Esophagus (tissue), 2 donors: ENCODE measurements around the gene USP43. TPM values are rescaled to one million over a fixed set of nuclear protein-coding genes. Genes with fewer than 3 reads are reported as not detected.
A peak's percentile ranks its signal among the peaks of the same experiment; 100 is the strongest.
"Not testable (repeated sequence)": the region's sequence is repeated elsewhere in the genome, so short reads cannot be mapped to it uniquely, and the experiment has no call there.

Experiments
- H3K27ac ChIP-seq, 2 donors: one replicate each; pipeline ENCODE4 v1.5.1; 2013; ENCODE audit warnings: low read depth in 2 of 2, mild to moderate bottlenecking in 2 of 2, inconsistent platforms in 1 of 2, low read length in 1 of 2, moderate library complexity in 1 of 2
- H3K27me3 ChIP-seq, 2 donors: one replicate each; pipeline ENCODE4 v1.6.1; 2013; ENCODE audit warnings: low read length in 2 of 2, control low read depth in 1 of 2, mild to moderate bottlenecking in 1 of 2; ENCODE audit not compliant: insufficient read depth in 2 of 2, control insufficient read depth in 1 of 2
- H3K36me3 ChIP-seq, 2 donors: one replicate each; pipeline ENCODE4 v1.6.1; 2013; ENCODE audit warnings: low read length in 1 of 2; ENCODE audit not compliant: control insufficient read depth in 2 of 2, insufficient read depth in 2 of 2
- H3K4me1 ChIP-seq, 2 donors: one replicate each; pipeline ENCODE4 v1.6.1; 2013; ENCODE audit warnings: low read length in 1 of 2; ENCODE audit not compliant: control insufficient read depth in 2 of 2, insufficient read depth in 2 of 2
- H3K4me3 ChIP-seq, 2 donors: one replicate each; pipeline ENCODE4 v1.5.1; 2013; ENCODE audit warnings: low read length in 2 of 2, mild to moderate bottlenecking in 2 of 2, low read depth in 1 of 2, moderate library complexity in 1 of 2
- H3K9me3 ChIP-seq, 2 donors: one replicate each; pipeline ENCODE4 v1.6.1; 2013; ENCODE audit warnings: mild to moderate bottlenecking in 2 of 2, low read depth in 1 of 2, low read length in 1 of 2, moderate library complexity in 1 of 2; ENCODE audit not compliant: control insufficient read depth in 2 of 2, insufficient read depth in 1 of 2
- WGBS, 2 donors: extraction: QIAGEN DNeasy Blood & Tissue Kit; methylation state at CpG; one replicate each; pipeline ENCODE4 v1.1.7; 2013; 5-methylcytosine and 5-hydroxymethylcytosine counted together
- polyA plus RNA-seq, 2 donors: library from polyadenylated mRNA; stranded (reverse); fragments of 200-250 nt; gene quantifications; one replicate each; pipeline ENCODE4 v1.2.3, GENCODE V29; 2013
- donor health status: healthy with polysubstance abuse.
- donor health status: Bipolar disorder and iron deficiency.

Gene USP43, protein sequence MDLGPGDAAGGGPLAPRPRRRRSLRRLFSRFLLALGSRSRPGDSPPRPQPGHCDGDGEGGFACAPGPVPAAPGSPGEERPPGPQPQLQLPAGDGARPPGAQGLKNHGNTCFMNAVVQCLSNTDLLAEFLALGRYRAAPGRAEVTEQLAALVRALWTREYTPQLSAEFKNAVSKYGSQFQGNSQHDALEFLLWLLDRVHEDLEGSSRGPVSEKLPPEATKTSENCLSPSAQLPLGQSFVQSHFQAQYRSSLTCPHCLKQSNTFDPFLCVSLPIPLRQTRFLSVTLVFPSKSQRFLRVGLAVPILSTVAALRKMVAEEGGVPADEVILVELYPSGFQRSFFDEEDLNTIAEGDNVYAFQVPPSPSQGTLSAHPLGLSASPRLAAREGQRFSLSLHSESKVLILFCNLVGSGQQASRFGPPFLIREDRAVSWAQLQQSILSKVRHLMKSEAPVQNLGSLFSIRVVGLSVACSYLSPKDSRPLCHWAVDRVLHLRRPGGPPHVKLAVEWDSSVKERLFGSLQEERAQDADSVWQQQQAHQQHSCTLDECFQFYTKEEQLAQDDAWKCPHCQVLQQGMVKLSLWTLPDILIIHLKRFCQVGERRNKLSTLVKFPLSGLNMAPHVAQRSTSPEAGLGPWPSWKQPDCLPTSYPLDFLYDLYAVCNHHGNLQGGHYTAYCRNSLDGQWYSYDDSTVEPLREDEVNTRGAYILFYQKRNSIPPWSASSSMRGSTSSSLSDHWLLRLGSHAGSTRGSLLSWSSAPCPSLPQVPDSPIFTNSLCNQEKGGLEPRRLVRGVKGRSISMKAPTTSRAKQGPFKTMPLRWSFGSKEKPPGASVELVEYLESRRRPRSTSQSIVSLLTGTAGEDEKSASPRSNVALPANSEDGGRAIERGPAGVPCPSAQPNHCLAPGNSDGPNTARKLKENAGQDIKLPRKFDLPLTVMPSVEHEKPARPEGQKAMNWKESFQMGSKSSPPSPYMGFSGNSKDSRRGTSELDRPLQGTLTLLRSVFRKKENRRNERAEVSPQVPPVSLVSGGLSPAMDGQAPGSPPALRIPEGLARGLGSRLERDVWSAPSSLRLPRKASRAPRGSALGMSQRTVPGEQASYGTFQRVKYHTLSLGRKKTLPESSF
- 1 to 10 TPM; 5.7 to 5.8 TPM for polyA plus RNA-seq

DNA sequence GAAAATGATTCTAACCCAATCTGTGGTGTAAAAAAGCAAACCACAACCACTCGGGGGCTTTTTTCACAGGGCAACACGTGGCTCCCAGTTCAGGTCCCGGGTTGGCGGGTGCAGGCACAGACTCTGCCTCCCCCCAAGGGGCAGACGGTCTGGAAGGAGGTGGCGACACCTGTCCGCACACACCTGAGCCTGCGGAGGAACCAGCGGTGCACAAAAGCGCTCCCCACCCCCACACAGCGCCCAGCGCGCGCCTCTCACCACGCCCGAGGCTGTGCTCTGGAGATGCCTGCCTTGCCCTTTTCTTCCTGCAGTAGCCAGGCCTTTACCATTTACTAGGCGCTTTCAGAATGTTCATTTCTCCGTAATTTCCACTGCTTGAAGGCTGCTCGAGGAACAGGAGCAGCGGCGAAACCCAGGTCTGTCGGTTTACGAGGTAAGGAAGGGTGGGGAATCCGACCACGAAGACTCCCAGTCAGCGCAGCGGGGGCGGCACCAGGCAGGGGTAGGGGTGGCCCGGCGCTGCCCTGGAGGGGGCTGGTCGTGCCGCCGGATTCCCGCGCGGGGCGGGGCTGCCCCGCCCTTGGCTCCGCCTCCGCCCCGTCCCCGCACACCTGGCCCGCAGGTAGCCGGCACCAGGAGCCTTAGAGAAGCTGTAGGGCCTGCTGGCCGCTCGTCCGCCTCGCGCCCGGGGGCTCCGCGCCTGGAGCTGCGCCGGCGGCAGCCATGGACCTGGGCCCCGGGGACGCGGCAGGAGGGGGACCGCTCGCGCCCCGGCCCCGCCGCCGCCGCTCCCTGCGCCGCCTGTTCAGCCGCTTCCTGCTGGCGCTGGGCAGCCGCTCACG is at the start of gene USP43:
USP43 (plus strand) TSS at position 608 of the 842 bp plus-strand sequence; CDS start at position 724, 116 bp downstream.
- Histone ChIP-seq H3K4me1 (no peaks in the 10 kb centered on the region), H3K27ac (peak within 1 kb of the TSS; percentile 97 to 98), H3K36me3 (no peaks in the 10 kb centered on the region), H3K4me3 (peak within 1 kb of the TSS; percentile 51 to 65), H3K9me3 (no peaks in the 10 kb centered on the region), H3K27me3 (no peaks in the 10 kb centered on the region)
- 1% methylated on average over 36 to 72 of the region's 72 CpGs for WGBS, 2 donors

DNA sequence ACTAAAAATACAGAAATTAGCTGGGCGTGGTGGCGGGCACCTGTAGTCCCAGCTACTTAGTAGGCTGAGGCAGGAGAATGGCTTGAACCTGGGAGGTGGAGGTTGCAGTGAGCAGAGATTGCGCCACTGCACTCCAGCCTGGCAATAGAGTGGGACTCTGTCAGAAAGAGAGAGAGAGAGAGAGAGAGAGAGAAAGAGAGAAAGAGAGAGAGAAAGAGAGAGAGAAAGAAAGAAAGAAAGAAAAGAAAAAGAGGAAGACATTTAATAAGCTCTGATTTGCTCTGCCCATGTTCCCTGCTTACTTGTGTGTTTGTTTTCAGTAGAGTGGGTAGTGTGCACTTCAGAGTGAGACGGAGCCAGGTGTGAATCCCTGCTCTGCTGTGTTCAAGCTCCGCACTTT is 47.7 kb upstream of the USP43 start:
- not testable (repeated sequence) for H3K4me3 ChIP-seq, H3K27me3 ChIP-seq, H3K36me3 ChIP-seq, H3K27ac ChIP-seq, H3K9me3 ChIP-seq, H3K4me1 ChIP-seq
- WGBS, 2 donors: 90 to 96% methylated on average over 5 of the region's 5 CpGs

DNA sequence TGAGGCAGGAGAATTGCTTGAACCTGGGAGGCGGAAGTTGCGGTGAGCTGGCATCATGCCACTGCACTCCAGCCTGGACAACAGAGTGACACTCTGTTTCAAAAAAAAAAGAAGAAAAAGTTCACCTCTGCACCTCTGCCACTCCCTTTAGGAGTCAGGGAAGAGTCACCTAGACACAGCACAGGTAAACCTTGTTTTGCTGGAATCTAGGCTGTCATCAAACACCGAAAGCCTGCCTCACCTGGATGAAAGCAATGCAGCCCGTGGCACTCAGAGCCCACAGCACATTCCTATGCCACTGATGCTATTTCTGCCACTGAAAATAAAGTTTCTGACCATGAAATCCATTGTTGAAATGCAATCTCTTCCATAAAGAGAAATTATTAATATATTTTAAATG is 46.7 kb upstream of the USP43 start:
- H3K36me3 ChIP-seq: no peaks in the 10 kb centered on the region
- H3K9me3 ChIP-seq: no peaks in the 10 kb centered on the region
- H3K4me1 ChIP-seq: no peaks in the 10 kb centered on the region
- no peaks in the 10 kb centered on the region for H3K27me3 ChIP-seq
- 82 to 83% methylated on average over 4 of the region's 4 CpGs for WGBS, 2 donors
- no peak overlapping the region for H3K4me3 ChIP-seq
- H3K27ac ChIP-seq: no peak overlapping the region

DNA sequence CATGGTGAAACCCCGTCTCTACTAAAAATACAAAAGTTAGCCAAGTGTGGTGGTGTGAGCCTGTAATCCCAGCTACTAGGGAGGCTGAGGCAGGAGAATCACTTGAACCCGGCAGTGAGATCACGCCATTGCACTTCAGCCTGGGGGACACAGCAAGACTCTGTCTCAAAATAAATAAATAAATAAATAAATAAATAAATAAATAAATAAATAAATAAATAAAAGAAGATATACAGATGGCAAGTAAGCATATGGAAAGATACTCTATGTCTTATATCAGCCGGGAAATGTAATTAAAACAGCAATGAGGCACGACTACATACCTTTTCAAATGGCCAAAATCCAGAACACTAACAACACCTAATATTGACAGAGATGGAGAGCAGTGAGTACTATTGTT is 40.7 kb upstream of the USP43 start:
- H3K27me3 ChIP-seq, H3K4me3 ChIP-seq, H3K36me3 ChIP-seq, H3K9me3 ChIP-seq, H3K4me1 ChIP-seq, H3K27ac ChIP-seq: not testable (repeated sequence)
- 89 to 90% methylated on average over 5 of the region's 5 CpGs for WGBS, 2 donors

GRCh38 chr17:9606453-9606852 is 38.9 kb upstream of the USP43 start:
- Histone ChIP-seq H3K36me3 (no peaks in the 10 kb centered on the region), H3K27me3 (no peaks in the 10 kb centered on the region), H3K4me1 (no peaks in the 10 kb centered on the region), H3K27ac (no peak overlapping the region), H3K4me3 (no peak overlapping the region), H3K9me3 (no peaks in the 10 kb centered on the region)
- 85 to 90% methylated on average over 6 of the region's 6 CpGs for WGBS, 2 donors

DNA sequence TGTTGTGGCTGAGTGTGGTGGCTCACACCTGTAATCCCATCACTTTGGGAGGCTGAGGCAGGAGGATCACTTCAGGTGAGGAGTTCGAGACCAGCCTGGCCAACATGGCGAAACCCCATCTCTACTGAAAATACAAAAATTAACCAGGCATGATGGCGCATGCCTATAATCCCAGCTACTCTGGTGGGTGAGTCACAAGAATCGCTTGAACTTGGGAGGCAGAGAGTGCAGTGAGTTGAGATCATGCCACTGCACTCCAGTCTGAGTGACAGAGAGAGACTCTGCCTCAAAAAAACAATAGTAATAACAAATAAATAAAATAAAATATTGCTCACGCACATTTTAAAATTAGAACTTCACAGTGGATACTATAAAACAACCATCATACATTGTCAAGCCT is 38.3 kb upstream of the USP43 start:
- 67 to 75% methylated on average over 5 of the region's 5 CpGs for WGBS, 2 donors
- not testable (repeated sequence) for H3K27me3 ChIP-seq, H3K9me3 ChIP-seq, H3K4me3 ChIP-seq, H3K4me1 ChIP-seq, H3K27ac ChIP-seq, H3K36me3 ChIP-seq

DNA sequence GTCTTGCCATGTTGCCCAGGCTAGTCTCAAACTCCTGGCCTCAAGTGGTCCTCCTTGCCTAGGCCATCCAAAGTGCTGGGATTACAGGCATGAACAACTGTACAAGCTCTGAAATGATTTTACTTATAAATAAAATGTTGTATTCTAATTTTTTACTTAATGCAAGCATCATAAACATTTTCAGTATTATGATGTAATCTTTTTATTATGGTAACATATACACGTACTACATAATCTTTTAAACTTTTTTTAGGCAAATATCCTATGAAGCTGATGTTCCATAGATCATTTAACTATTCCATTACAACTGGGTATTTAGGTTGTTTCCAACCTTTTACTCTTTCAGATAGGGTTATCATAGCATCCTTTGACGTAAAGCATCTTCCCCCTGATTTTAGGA is 33.8 kb upstream of the USP43 start:
- H3K27me3 ChIP-seq: no peaks in the 10 kb centered on the region
- no peaks in the 10 kb centered on the region for H3K36me3 ChIP-seq
- no peak overlapping the region for H3K27ac ChIP-seq
- no peaks in the 10 kb centered on the region for H3K9me3 ChIP-seq
- H3K4me3 ChIP-seq: no peak overlapping the region
- no peaks in the 10 kb centered on the region for H3K4me1 ChIP-seq
- WGBS, 2 donors: 65 to 72% methylated on average over 2 of the region's 2 CpGs

- Histone ChIP-seq H3K4me1 (no peaks in the 10 kb centered on the region), H3K9me3 (no peaks in the 10 kb centered on the region), H3K36me3 (no peaks in the 10 kb centered on the region), H3K4me3 (no peak overlapping the region), H3K27me3 (no peaks in the 10 kb centered on the region), H3K27ac (no peak overlapping the region)
- 64 to 65% methylated on average over 9 of the region's 9 CpGs for WGBS, 2 donors
These were observed 33.3 kb upstream of the USP43 start for GRCh38 chr17:9612006-9612405.

GRCh38 chr17:9615486-9615885 is 29.8 kb upstream of the USP43 start:
- no peak overlapping the region for H3K27ac ChIP-seq

More at GRCh38 chr17:9615486-9615885, 29.8 kb upstream of the USP43 start:
- 38 to 41% methylated on average over 2 of the region's 2 CpGs for WGBS, 2 donors
- H3K4me3 ChIP-seq: no peak overlapping the region
- H3K27me3 ChIP-seq: no peaks in the 10 kb centered on the region
- no peaks in the 10 kb centered on the region for H3K4me1 ChIP-seq
- H3K9me3 ChIP-seq: no peaks in the 10 kb centered on the region
- no peaks in the 10 kb centered on the region for H3K36me3 ChIP-seq
